HG03354 (cell line): ENCODE data around the gene PCOLCE2.
"Not testable (repeated sequence)": the region's sequence is repeated elsewhere in the genome, so short reads cannot be mapped to it uniquely, and the experiment has no call there.

Experiments
- ATAC-seq: cut with Tn5 transposase; IDR thresholded peaks from one replicate; pipeline ENCODE4 v1.9.1; 2021; ENCODE audit warnings: mild to moderate bottlenecking; ENCODE audit not compliant: unreplicated experiment, poor library complexity, severe bottlenecking

Gene PCOLCE2

GRCh38 chr3:142904639-142905436, 16.0 kb upstream of the PCOLCE2 start:
- ATAC-seq = peak; percentile 59

GRCh38 chr3:142902356-142902755, 13.5 kb upstream of the PCOLCE2 start:
- ATAC-seq = no peak

- ATAC-seq = no peak
These were observed 9.7 kb upstream of the PCOLCE2 start for GRCh38 chr3:142898346-142899213.

GRCh38 chr3:142897807-142898206, 8.9 kb upstream of the PCOLCE2 start:
- no peak for ATAC-seq

- ATAC-seq = no peak
These were observed 8.1 kb upstream of the PCOLCE2 start for GRCh38 chr3:142896996-142897395.

- ATAC-seq = no peak
These were observed 7.4 kb upstream of the PCOLCE2 start for GRCh38 chr3:142896201-142896755.

- ATAC-seq = no peak
These were observed 5.6 kb upstream of the PCOLCE2 start for GRCh38 chr3:142894493-142894892.

- ATAC-seq = no peak
These were observed 3.8 kb upstream of the PCOLCE2 start for GRCh38 chr3:142892714-142893113.

GRCh38 chr3:142890592-142890991, 1.7 kb upstream of the PCOLCE2 start:
- ATAC-seq = no peak

- no peak for ATAC-seq
These were observed 530 bp upstream of the PCOLCE2 start for GRCh38 chr3:142889212-142890014.

- ATAC-seq = peak; percentile 14
These were observed 793 bp downstream of the PCOLCE2 start for GRCh38 chr3:142888099-142888480.

- ATAC-seq = no peak
These were observed 1.9 kb downstream of the PCOLCE2 start for GRCh38 chr3:142886940-142887339.

- no peak for ATAC-seq
These were observed 2.9 kb downstream of the PCOLCE2 start for GRCh38 chr3:142886021-142886420.

- no peak for ATAC-seq
These were observed 4.4 kb downstream of the PCOLCE2 start for GRCh38 chr3:142884531-142884930.

- not testable (repeated sequence) for ATAC-seq
These were observed 5.3 kb downstream of the PCOLCE2 start for GRCh38 chr3:142883534-142883933.

- no peak for ATAC-seq
These were observed 7.2 kb downstream of the PCOLCE2 start for GRCh38 chr3:142881445-142882224.

GRCh38 chr3:142878649-142879300, 10.1 kb downstream of the PCOLCE2 start:
- ATAC-seq = no peak

- no peak for ATAC-seq
These were observed 12.5 kb downstream of the PCOLCE2 start for GRCh38 chr3:142876417-142876816.
